Measurements from ENCODE around the gene SLC22A2. TPM values are rescaled to one million over a fixed set of nuclear protein-coding genes. Genes with fewer than 3 reads are reported as not detected.
"Not testable (repeated sequence)": the region's sequence is repeated elsewhere in the genome, so short reads cannot be mapped to it uniquely, and the experiment has no call there.

SLC22A2 gene
- polyA plus RNA-seq (2013, experiment 1 of 2), result 2.3 TPM
- polyA plus RNA-seq (2013, experiment 2 of 2), result 2.2 TPM

DNA sequence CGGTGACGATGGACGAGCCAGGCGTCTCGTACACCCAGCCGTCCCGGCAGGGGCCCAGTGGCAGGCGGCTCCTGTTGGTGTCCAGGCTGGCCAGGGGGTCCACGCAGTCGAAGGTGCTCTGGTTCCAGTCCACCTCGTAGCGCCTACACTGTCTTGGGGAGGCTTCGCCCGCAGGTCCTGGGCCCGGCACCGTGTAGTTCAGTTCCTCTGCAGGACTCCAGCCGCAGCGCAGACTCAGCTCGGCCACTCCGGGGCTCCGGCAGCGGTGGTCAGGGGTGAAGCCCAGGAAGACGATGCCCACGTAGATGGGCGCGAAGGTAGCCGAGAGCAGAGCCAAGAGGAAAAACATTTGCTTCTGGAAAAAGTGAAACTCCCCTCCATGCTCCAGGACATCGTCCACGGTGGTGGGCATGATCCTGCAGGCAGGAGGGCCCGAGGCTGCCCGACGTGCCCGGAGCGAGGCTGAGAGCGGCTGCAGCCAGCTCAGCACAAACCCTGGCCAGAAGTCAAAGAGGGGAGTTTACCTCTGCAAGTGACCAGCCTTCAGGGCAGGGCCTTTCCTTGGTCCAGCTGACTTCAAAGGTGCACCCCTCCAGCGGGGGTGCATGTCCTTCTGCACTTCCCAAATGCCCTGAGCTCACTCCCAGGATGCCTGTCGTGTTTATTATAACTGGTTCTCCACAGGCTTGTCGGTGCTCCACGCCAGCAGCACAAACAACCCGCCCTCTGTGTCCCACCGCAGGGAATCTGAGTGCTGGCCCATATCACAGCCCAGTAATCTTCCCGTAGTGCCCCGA is at the start of gene SLC22A2:
Gene SLC22A2 (minus strand): TSS at position 476 of the 797 bp plus-strand sequence. CDS start 64 bp downstream, at position 412.
- Histone ChIP-seq H4K5ac (ENCODE audit: low read length) (no peak within 1 kb of the TSS), H2BK15ac (replicated peaks; ENCODE audit: low read depth) (no peak within 1 kb of the TSS), H3K79me1 (ENCODE audit: low read length) (no peaks in the 10 kb centered on the region), H3K56ac (ENCODE audit: low read length) (peak within 1 kb of the TSS; percentile 11), H3K9ac (ENCODE audit: low read length) (no peak within 1 kb of the TSS), H2BK5ac (ENCODE audit: low read length) (no peak within 1 kb of the TSS), H3K4me2 (ENCODE audit: low read length) (no peak within 1 kb of the TSS), H3K4me1 (ENCODE audit: control insufficient read depth, low read depth, low read length) (peaks cover 4% of the 10 kb centered on the region), H3K23ac (ENCODE audit: low read length) (peak within 1 kb of the TSS; percentile 25), H3K27me3 (ENCODE audit: insufficient read depth, low read length, poor library complexity) (no peaks in the 10 kb centered on the region), H3K79me2 (ENCODE audit: control insufficient read depth, insufficient read depth, low read length) (no peaks in the 10 kb centered on the region), H3K4me3 (ENCODE audit: low read length) (no peak within 1 kb of the TSS), H3K4ac (ENCODE audit: low read depth, low read length) (no peak within 1 kb of the TSS), H3K18ac (ENCODE audit: low read length) (peak within 1 kb of the TSS; percentile 6), H3K36me3 (ENCODE audit: control insufficient read depth, insufficient read depth, low read length) (no peaks in the 10 kb centered on the region), H3K27ac (ENCODE audit: low read depth, low read length) (no peak within 1 kb of the TSS), H2AK5ac (ENCODE audit: low read length) (no peak within 1 kb of the TSS), H4K8ac (ENCODE audit: low read depth, low read length) (no peak within 1 kb of the TSS), H2BK120ac (ENCODE audit: low read depth, low read length) (no peak within 1 kb of the TSS)
- DNase-seq, result no peak
- WGBS (ENCODE audit: extremely low coverage, insufficient coverage, low lambda C conversion rate), result no CpG with 5 or more reads among the region's 43 CpGs

DNA sequence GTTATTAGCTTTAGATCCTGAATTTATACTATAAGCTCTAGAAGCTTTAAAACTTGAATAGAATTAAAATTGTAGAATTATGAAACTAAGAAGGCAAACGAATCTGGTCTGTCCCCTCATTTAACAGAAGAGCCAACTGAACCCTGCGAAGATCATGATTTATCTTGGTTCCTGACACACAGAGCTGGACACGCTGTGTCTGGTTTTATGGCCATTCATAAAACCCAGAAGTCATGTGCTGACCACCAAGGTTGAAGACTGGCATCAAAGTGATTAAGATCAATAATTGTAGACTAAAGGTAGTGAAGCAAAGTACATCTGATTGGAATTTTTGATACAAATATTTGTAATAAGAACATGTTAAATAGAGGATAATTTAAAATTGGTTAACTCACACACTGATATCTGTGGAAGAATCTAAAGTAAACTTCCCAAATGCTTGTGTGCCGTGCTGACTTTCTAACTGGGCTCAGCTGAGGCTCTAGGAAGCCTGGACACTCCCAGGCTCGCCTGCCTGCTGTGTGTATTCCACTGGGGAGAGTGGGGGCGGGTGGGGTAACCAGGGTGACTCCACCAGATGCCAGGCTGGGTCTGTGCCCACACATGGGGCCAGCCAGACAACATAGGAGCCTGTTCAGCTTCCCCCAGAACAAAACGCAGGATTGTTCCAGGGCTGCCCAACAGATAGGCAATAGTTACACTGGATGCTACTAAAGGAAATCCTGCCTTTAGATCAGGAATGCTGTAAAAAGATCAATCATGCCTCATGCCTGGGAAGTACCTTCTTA is 47.5 kb upstream of the SLC22A2 start:
- Histone ChIP-seq H4K5ac (ENCODE audit: low read length) (no peak overlapping the region), H3K9ac (ENCODE audit: low read length) (no peak overlapping the region), H3K27me3 (ENCODE audit: insufficient read depth, low read length, poor library complexity) (no peaks in the 10 kb centered on the region), H4K8ac (ENCODE audit: low read depth, low read length) (no peak overlapping the region), H3K27ac (ENCODE audit: low read depth, low read length) (no peak overlapping the region), H3K79me2 (ENCODE audit: control insufficient read depth, insufficient read depth, low read length) (no peaks in the 10 kb centered on the region), H2BK120ac (ENCODE audit: low read depth, low read length) (no peak overlapping the region), H2BK15ac (replicated peaks; ENCODE audit: low read depth) (no peak overlapping the region), H3K4ac (ENCODE audit: low read depth, low read length) (peak overlapping the region; percentile 70), H3K4me1 (ENCODE audit: control insufficient read depth, low read depth, low read length) (no peaks in the 10 kb centered on the region), H2BK5ac (ENCODE audit: low read length) (no peak overlapping the region), H3K56ac (ENCODE audit: low read length) (no peak overlapping the region), H3K23ac (ENCODE audit: low read length) (no peak overlapping the region), H3K4me3 (ENCODE audit: low read length) (no peak overlapping the region), H2AK5ac (ENCODE audit: low read length) (no peak overlapping the region), H3K4me2 (ENCODE audit: low read length) (no peak overlapping the region), H3K18ac (ENCODE audit: low read length) (no peak overlapping the region), H3K79me1 (ENCODE audit: low read length) (no peaks in the 10 kb centered on the region), H3K36me3 (ENCODE audit: control insufficient read depth, insufficient read depth, low read length) (no peaks in the 10 kb centered on the region)
- no CpG with 5 or more reads among the region's 7 CpGs for WGBS (ENCODE audit: extremely low coverage, insufficient coverage, low lambda C conversion rate)
- DNase-seq, result no peak

GRCh38 chr6:160303806-160304205 is 45.2 kb upstream of the SLC22A2 start:
- Histone ChIP-seq H3K4me2 (ENCODE audit: low read length) (no peak overlapping the region), H3K23ac (ENCODE audit: low read length) (no peak overlapping the region), H4K8ac (ENCODE audit: low read depth, low read length) (no peak overlapping the region), H4K5ac (ENCODE audit: low read length) (no peak overlapping the region), H2BK15ac (replicated peaks; ENCODE audit: low read depth) (no peak overlapping the region), H2BK120ac (ENCODE audit: low read depth, low read length) (no peak overlapping the region), H3K27ac (ENCODE audit: low read depth, low read length) (no peak overlapping the region), H2BK5ac (ENCODE audit: low read length) (no peak overlapping the region), H3K4ac (ENCODE audit: low read depth, low read length) (no peak overlapping the region), H3K36me3 (ENCODE audit: control insufficient read depth, insufficient read depth, low read length) (no peaks in the 10 kb centered on the region), H3K4me3 (ENCODE audit: low read length) (no peak overlapping the region), H3K9ac (ENCODE audit: low read length) (no peak overlapping the region), H3K79me2 (ENCODE audit: control insufficient read depth, insufficient read depth, low read length) (no peaks in the 10 kb centered on the region), H2AK5ac (ENCODE audit: low read length) (no peak overlapping the region), H3K18ac (ENCODE audit: low read length) (no peak overlapping the region), H3K4me1 (ENCODE audit: control insufficient read depth, low read depth, low read length) (peaks cover 3% of the 10 kb centered on the region), H3K79me1 (ENCODE audit: low read length) (no peaks in the 10 kb centered on the region), H3K56ac (ENCODE audit: low read length) (no peak overlapping the region), H3K27me3 (ENCODE audit: insufficient read depth, low read length, poor library complexity) (no peaks in the 10 kb centered on the region)
- no CpG with 5 or more reads among the region's 2 CpGs for WGBS (ENCODE audit: extremely low coverage, insufficient coverage, low lambda C conversion rate)
- DNase-seq, result no peak

- H3K4ac ChIP-seq (ENCODE audit: low read depth, low read length); H2BK120ac ChIP-seq (ENCODE audit: low read depth, low read length); H3K4me2 ChIP-seq (ENCODE audit: low read length); H4K8ac ChIP-seq (ENCODE audit: low read depth, low read length); H3K23ac ChIP-seq (ENCODE audit: low read length); H2BK15ac ChIP-seq (replicated peaks; ENCODE audit: low read depth); H3K27me3 ChIP-seq (ENCODE audit: insufficient read depth, low read length, poor library complexity); H3K56ac ChIP-seq (ENCODE audit: low read length); H2BK5ac ChIP-seq (ENCODE audit: low read length); H3K4me3 ChIP-seq (ENCODE audit: low read length); H3K36me3 ChIP-seq (ENCODE audit: control insufficient read depth, insufficient read depth, low read length); H3K79me1 ChIP-seq (ENCODE audit: low read length); H3K9ac ChIP-seq (ENCODE audit: low read length); H3K18ac ChIP-seq (ENCODE audit: low read length); H3K79me2 ChIP-seq (ENCODE audit: control insufficient read depth, insufficient read depth, low read length); H2AK5ac ChIP-seq (ENCODE audit: low read length); H4K5ac ChIP-seq (ENCODE audit: low read length); H3K4me1 ChIP-seq (ENCODE audit: control insufficient read depth, low read depth, low read length): not testable (repeated sequence)
- WGBS (ENCODE audit: extremely low coverage, insufficient coverage, low lambda C conversion rate), result no CpG with 5 or more reads among the region's 2 CpGs
- peak overlapping the region; percentile 41 for H3K27ac ChIP-seq (ENCODE audit: low read depth, low read length)
- DNase-seq, result peak; percentile 93
Measured at GRCh38 chr6:160302431-160303082, 43.9 kb upstream of the SLC22A2 start.

DNA sequence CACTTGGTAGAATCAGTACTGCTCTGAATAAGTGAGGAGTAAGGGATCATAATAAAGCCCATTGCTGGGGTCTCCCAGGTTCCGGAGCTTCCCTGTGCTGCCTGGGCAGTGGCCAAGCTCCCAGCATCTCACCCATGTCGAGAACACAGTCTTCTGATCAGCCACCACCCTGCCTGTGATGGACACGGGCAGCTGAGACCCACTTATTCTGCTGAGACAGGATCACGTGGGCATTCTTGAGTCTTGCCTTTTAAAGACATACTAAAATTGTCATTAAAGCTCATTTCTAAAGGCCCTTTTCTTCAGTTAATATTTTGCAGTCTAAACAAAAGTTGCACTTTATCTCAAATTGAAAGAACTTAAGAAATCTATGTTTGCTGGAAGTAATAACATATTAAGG is 42.7 kb upstream of the SLC22A2 start:
- peaks cover 3% of the 10 kb centered on the region for H3K4me1 ChIP-seq (ENCODE audit: control insufficient read depth, low read depth, low read length)
- no peak for DNase-seq
- H2BK5ac ChIP-seq (ENCODE audit: low read length), result peak overlapping the region; percentile 72
- H3K4ac ChIP-seq (ENCODE audit: low read depth, low read length), result no peak overlapping the region
- no peaks in the 10 kb centered on the region for H3K79me2 ChIP-seq (ENCODE audit: control insufficient read depth, insufficient read depth, low read length)
- peak overlapping the region; percentile 35 for H2BK120ac ChIP-seq (ENCODE audit: low read depth, low read length)
- no CpG with 5 or more reads among the region's 4 CpGs for WGBS (ENCODE audit: extremely low coverage, insufficient coverage, low lambda C conversion rate)
- H3K23ac ChIP-seq (ENCODE audit: low read length), result no peak overlapping the region
- peak overlapping the region; percentile 85 for H3K56ac ChIP-seq (ENCODE audit: low read length)
- H3K9ac ChIP-seq (ENCODE audit: low read length), result no peak overlapping the region
- H4K5ac ChIP-seq (ENCODE audit: low read length), result no peak overlapping the region
- no peak overlapping the region for H3K4me2 ChIP-seq (ENCODE audit: low read length)
- no peak overlapping the region for H4K8ac ChIP-seq (ENCODE audit: low read depth, low read length)
- H3K36me3 ChIP-seq (ENCODE audit: control insufficient read depth, insufficient read depth, low read length), result no peaks in the 10 kb centered on the region
- no peak overlapping the region for H2BK15ac ChIP-seq (replicated peaks; ENCODE audit: low read depth)
- H3K27ac ChIP-seq (ENCODE audit: low read depth, low read length), result no peak overlapping the region
- no peaks in the 10 kb centered on the region for H3K27me3 ChIP-seq (ENCODE audit: insufficient read depth, low read length, poor library complexity)
- peak overlapping the region; percentile 18 for H2AK5ac ChIP-seq (ENCODE audit: low read length)
- peak overlapping the region; percentile 52 for H3K18ac ChIP-seq (ENCODE audit: low read length)
- no peaks in the 10 kb centered on the region for H3K79me1 ChIP-seq (ENCODE audit: low read length)
- no peak overlapping the region for H3K4me3 ChIP-seq (ENCODE audit: low read length)

All from mesendoderm (in vitro differentiated cells).